ENCODE results near the gene RGS5.

- TF ChIP-seq CTCF (conservative IDR thresholded peaks at IDR 0.05; ENCODE audit: low read depth, low read length) (no peak), EZH2 (IDR thresholded peaks at IDR 0.05; ENCODE audit: borderline replicate concordance, low read depth, low read length, poor library complexity, severe bottlenecking) (no peak)
Measured at GRCh38 chr1:163115887-163116286, 86.8 kb downstream of the RGS5 start.
